ENCODE measurements around the gene LYRM2.
A peak's percentile ranks its signal among the peaks of the same experiment; 100 is the strongest.
"Not testable (repeated sequence)": the region's sequence is repeated elsewhere in the genome, so short reads cannot be mapped to it uniquely, and the experiment has no call there.

The LYRM2 gene

DNA sequence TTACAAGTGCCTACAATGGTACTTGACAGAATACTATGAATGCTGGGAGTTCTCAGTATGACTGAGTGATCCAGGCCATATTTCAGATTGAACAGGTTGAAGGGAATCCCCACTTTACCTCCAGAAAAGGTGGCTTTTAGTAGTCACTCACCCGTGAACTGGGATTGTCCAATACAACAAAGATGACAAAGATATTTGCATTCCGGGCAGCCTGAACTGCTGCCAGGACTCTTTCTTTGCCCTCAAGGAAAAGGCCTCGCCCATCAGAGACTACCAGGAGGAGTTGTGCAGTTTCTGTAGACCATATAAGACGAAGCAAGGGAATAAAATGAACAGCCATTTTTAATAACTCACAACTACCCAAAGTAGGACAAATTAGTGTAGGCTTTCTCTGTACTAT is 6.3 kb upstream of the LYRM2 start:
- DNase-seq (ENCODE audit: low read depth) = no peak

DNA sequence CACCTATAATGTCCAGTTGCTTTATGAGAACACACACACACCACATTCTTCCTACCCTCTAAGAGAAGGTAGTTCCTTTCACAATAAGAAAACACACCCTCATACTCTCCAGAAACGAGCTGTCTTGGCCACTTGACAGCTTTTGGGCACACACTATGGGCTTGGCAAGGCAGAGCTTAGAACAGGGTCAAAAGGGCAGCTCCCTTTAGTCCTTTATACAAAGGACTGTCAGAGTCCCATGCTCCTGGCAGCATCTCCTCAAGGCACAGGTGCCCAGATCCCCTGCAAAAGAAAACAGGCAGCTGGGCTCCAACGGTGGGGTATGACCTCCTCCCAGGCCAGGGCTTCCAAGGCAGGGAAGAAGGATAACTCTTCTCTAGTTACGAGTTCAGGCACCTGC is 4.9 kb upstream of the LYRM2 start:
- no peak for DNase-seq (ENCODE audit: low read depth)

GRCh38 chr6:89642956-89643355 is 4.4 kb upstream of the LYRM2 start:
- DNase-seq (ENCODE audit: low read depth) = no peak

DNA sequence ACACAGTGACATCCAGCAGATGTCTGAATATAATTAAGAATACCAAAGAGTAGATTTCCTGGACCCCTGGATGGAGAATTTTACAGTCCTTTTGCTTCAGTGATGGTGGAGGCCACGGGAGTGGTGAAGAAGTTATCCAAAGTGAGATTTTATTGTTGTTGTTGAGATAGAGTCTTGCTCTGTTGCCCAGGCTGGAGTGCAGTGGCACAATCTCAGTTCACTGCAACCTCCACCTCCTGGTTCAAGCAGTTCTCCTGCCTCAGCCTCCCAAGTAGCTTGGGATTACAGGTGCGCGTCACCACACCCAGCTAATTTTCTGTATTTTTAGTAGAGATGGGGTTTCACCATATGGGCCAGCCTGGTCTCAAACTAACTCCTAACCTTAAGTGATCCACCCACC is 3.0 kb upstream of the LYRM2 start:
- not testable (repeated sequence) for DNase-seq (ENCODE audit: low read depth)

GRCh38 chr6:89640804-89641203 is 2.3 kb upstream of the LYRM2 start:
- no peak for DNase-seq (ENCODE audit: low read depth)

DNA sequence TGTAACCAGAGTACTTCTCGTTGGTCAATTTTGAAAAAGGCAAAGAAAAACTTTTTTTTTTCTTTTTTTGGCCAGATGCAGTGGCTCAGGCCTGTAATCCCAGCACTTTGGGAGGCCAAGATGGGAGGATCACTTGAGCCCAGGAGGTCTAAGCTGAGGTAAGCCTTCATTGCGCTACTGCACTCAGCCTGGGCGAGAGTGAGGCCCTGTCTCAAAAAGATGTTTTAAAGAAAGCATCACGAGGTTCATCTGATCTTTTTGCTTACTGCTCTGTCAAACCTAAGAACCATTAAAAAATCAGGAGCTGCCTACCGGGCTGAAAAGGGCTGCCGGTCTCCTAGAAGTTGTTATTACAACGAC is 607 bp downstream of the LYRM2 start:
- DNase-seq (ENCODE audit: low read depth) = no peak

- not testable (repeated sequence) for DNase-seq (ENCODE audit: low read depth)
Observed at GRCh38 chr6:89636412-89636811, 2.1 kb downstream of the LYRM2 start.

DNA sequence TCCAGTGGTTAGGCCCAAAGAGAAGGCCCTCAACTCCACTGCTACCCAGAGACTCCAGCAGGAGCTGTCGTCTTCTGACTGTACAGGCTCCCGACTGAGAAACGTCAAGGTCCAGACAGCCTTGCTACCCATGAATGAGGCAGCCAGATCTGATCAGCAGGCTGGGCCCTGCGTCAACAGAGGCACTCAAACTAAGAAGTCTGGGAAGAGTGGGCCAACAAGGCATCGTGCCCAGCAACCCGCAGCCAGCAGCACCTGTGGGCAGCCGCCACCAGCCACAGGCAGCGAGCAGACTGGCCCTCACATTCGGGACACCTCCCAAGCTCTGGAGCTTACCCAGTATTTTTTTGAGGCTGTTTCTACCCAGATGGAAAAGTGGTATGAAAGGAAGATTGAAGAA is 8.1 kb downstream of the LYRM2 start:
- no peak for DNase-seq (ENCODE audit: low read depth)

- no peak for DNase-seq (ENCODE audit: low read depth)
Observed at GRCh38 chr6:89623749-89624148, 14.8 kb downstream of the LYRM2 start.

GRCh38 chr6:89619567-89619966 is 19.0 kb downstream of the LYRM2 start:
- DNase-seq (ENCODE audit: low read depth) = no peak

DNA sequence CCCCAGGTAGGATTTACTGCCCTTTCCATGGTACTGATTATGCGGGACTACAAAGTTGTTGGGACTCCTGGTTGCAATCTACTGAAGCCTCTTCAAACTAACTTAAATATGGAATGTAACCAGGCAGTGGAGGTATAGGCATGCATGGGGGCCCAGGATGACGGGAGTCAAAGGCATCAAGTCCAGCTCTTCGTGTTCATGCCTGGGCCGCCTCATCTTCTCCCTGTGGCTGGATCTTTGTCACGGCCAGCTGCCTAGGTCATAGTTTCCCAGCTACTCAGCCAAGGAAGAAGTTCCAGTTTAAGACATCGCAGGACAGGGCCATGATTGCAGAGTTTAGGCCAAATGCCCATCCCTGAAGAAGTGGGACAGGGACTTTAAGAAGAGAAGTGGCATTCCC is 20.5 kb downstream of the LYRM2 start:
- no peak for DNase-seq (ENCODE audit: low read depth)

- no peak for DNase-seq (ENCODE audit: low read depth)
Observed at GRCh38 chr6:89616531-89616930, 22.0 kb downstream of the LYRM2 start.

- DNase-seq (ENCODE audit: low read depth) = no peak
Observed at GRCh38 chr6:89615882-89616281, 22.7 kb downstream of the LYRM2 start.

- DNase-seq (ENCODE audit: low read depth) = no peak
Observed at GRCh38 chr6:89613790-89614189, 24.8 kb downstream of the LYRM2 start.

GRCh38 chr6:89612121-89612520 is 26.4 kb downstream of the LYRM2 start:
- no peak for DNase-seq (ENCODE audit: low read depth)

DNA sequence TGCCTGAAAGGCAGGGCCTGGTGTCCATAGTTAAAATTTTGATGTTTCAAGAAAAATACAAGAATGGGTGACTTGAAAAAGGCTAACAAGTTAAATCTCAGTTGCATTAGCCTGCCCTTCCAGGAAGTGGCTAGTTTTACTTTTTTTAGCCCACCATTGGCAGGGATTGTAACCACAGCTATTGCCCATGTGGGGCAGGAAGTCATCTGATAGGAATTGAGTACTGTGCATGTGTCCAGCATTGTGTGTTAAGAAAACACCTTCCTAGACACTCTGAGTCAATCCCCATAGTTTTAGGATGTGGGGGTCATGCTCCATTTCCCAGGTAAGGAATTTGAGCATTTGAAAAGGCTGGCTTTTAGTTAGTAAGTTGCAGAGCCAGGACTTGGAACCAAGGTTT is 26.9 kb downstream of the LYRM2 start:
- DNase-seq (ENCODE audit: low read depth) = no peak

DNA sequence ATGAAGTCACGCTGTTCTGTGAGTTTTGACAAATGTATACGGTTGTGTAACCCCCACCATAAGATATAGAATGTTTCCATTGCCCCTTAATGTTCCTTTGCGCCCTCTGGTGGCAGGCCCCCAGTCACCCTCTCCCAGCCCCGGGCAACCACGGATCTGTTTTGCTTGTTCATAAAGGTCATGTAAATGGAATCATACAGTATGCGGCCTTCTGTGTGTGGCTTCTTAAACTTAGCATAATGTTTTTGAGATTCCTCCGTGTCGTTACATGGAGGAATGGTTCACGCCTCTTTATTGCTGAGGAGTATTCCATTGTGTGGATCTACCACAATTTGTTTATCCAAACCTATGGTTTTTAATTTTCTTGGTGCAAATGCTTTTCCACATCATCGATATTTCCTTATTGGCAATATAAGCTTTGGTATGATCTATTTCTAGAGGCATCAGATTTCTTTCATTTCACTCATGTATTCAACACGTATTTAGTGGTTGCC is 28.4 kb downstream of the LYRM2 start:
- peak; percentile 63 for DNase-seq (ENCODE audit: low read depth)

DNA sequence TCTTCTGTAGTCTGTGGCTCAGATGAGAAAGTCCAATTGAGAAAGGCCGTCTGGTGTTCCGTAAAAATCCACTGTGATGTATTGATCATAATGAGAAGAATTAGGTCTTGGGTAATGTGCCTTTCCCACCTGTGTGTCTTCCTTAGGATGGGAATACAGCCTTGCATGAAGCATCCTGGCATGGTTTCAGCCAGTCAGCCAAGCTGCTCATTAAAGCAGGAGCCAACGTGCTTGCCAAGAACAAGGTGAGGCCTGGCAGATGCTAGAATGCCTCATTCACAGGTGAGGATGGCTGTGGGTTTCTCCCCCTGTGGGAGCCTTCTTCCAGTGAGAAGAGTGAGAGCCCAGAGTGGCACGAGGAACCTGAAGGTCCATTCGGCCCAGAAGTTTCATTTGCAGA is 32.7 kb downstream of the LYRM2 start:
- DNase-seq (ENCODE audit: low read depth) = no peak

- DNase-seq (ENCODE audit: low read depth) = no peak
Observed at GRCh38 chr6:89604653-89605052, 33.9 kb downstream of the LYRM2 start.

GRCh38 chr6:89602166-89602565 is 36.4 kb downstream of the LYRM2 start:
- DNase-seq (ENCODE audit: low read depth) = no peak

DNA sequence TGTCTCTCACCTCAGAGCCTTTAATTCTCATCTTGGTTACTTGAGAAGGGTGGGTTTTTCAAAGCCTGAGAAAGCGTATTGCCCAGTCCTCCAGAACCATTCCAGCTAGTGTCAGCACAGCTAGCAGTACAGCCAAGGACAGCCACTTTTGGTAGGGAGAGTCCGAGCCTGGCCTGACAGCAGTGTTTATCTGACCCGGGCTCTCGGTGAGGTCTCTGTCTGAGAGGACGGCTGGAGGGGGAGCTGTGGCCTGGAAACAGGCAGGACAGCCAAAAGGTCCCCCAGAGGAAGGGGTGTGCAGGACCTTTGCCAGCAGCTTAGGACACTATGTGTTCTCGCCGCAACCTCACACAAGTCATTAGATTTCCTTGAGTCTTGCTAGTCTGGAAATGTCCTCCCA is 38.8 kb downstream of the LYRM2 start:
- no peak for DNase-seq (ENCODE audit: low read depth)

DNA sequence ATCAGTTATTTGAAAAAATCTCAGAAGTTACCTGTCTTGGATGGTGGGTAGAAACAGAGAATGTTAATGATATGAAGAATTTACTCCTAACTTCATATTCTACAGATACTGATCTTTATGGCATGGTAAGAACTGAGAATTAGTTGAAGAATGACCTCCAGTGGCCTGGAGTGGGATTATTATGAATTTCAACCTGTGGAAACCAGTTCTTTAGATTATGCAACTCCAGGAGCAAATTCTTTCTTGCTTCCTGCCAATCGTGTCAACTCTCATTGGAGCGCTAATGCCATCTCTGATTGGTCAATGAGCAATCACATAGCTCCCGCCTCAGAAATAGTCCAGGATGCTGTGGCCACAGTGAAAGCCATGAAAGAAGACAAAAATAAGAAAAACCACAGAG is 40.6 kb downstream of the LYRM2 start:
- no peak for DNase-seq (ENCODE audit: low read depth)

DNA sequence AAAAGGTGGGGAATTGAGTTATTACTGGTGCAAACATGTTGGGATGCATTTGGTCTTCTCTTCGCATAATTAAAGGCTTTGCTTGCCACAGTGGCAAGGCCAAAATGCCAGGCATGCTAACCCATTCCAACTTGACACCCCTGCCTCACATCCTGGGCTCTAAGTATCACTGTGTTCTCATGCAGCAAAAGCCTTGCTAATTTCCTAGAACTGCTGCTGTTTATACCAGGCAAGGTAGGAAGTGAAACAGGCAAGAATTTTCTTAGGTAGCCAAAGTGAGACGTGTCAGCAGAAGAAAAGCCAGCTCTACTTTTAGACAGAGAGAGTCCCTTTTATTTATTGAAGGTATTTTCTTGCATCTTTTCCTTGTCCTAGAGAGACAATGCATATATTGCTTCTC is 41.2 kb downstream of the LYRM2 start:
- no peak for DNase-seq (ENCODE audit: low read depth)

DNA sequence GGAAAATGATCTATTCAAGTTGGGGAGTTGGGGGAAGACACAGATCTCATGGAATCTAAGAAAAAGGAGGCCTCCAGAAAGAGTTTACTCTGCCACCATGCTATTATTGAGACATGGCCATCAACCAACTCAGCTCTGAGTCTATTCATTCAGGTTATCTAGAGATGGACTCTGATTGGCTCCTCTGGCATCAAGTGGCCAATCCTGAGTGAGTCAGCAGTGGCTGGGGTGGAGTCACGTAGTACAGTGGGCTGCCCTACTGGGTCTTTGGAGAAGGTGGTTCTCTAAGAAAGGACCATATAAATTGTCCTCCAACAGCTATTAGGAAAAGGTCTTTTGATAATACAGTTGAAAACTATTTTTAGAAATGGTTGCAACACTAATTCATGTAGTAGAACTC is 42.1 kb downstream of the LYRM2 start:
- DNase-seq (ENCODE audit: low read depth) = no peak

GRCh38 chr6:89596056-89596455 is 42.5 kb downstream of the LYRM2 start:
- no peak for DNase-seq (ENCODE audit: low read depth)

Measured in stimulated activated CD8-positive, alpha-beta memory T cell treated with anti-CD3 and anti-CD28 coated beads, Interleukin-15, amount 100 ng/mL, for 24 hours (primary cell).